HFFc6 (cell line): ENCODE measurements around the gene ZNF692. TPM values are rescaled to one million over a fixed set of nuclear protein-coding genes. Genes with fewer than 3 reads are reported as not detected.

ENCODE experiments used
- DNase-seq: peaks from one replicate; pipeline ENCODE4 v3.0.0-alpha.2; 2018
- H3K27ac Mint-ChIP-seq: 2 replicates; pipeline ENCODE4 v1.8.0; 2020; ENCODE audit warnings: mild to moderate bottlenecking, mixed read lengths
- H3K27me3 Mint-ChIP-seq: 2 replicates; pipeline ENCODE4 v1.8.0; 2021; ENCODE audit warnings: mild to moderate bottlenecking, moderate library complexity, mixed read lengths; ENCODE audit not compliant: insufficient read depth
- H3K36me3 Mint-ChIP-seq: 2 replicates; pipeline ENCODE4 v1.8.0; 2021; ENCODE audit warnings: low read depth, mixed read lengths
- H3K4me1 Mint-ChIP-seq: 2 replicates; pipeline ENCODE4 v1.8.0; 2020; ENCODE audit warnings: low read depth, mixed read lengths
- H3K4me3 Mint-ChIP-seq: 2 replicates; pipeline ENCODE4 v1.8.0; 2020; ENCODE audit warnings: mild to moderate bottlenecking, moderate library complexity, mixed read lengths
- H3K9me3 Mint-ChIP-seq: 2 replicates; pipeline ENCODE4 v1.8.0; 2020; ENCODE audit warnings: mild to moderate bottlenecking, mixed read lengths
- total RNA-seq, 6 experiments: library from RNA; stranded (reverse); fragmentation: NEBNext Ultra II Directional; extraction: Animal tissue kit (Norgen Biotek cat#: 25700); gene quantifications; 2 replicates in 1 of 6; 3 replicates in 5 of 6; pipeline ENCODE4 v1.2.3, GENCODE V29; 2021
- TF ChIP-seq, protein P1 (sequence below): fragments of 200-600 bp; sonication (generic); IDR thresholded peaks from 2 replicates; pipeline ENCODE4 v1.5.0; 2021; ENCODE audit warnings: antibody characterized with exemption, mild to moderate bottlenecking

ZNF692 gene
- total RNA-seq, 6 experiments from 2014 or later: 18.4 to 28.9 (median 21.1) TPM

DNA sequence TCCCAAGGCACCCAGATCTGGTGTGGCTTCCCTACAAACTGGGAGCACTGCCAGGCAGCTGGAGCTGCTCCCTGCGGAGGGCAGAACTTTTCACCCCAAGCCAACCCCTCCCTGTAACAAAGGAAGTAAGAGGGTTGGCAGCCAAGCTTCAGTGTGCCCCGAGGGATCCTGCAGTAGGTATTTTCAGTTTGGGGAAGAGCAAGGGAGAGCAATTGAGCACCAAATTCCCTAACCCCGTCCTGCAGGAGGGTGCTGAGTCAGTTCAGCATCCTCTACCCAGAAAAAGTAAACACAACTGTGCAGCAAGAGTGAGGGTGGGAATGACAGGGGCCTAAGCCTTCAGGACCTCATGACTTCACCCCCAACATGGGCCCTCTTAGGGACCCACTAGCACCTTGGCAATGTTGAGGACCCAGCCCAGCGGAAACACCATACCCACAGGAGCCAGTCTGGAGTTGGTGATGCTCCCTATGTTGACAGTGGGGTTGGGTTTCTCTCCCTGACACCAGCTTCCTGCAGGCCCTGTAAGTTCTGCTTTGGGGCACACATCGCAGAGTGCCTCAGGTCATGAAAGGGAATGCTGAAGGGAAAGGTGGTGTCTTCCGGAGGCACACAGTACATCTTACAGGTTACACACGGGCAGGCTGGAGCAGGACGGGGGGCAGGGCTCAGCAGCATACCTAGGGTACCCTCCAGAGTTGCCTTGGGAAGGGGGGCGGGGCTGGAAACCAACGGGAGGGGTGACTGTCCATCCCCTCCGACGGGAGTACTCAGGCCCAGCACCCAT lies 48.0 kb downstream of the ZNF692 start:
- peaks cover 33% of the 10 kb centered on the region for H3K36me3 Mint-ChIP-seq
- H3K27me3 Mint-ChIP-seq: peaks cover 6% of the 10 kb centered on the region
- peaks cover 27% of the 10 kb centered on the region for H3K4me1 Mint-ChIP-seq
- peak overlapping the region; percentile 71 for H3K27ac Mint-ChIP-seq
- DNase-seq: peak; percentile 8
- H3K4me3 Mint-ChIP-seq: no peak overlapping the region
- TF ChIP-seq, protein P1, sequence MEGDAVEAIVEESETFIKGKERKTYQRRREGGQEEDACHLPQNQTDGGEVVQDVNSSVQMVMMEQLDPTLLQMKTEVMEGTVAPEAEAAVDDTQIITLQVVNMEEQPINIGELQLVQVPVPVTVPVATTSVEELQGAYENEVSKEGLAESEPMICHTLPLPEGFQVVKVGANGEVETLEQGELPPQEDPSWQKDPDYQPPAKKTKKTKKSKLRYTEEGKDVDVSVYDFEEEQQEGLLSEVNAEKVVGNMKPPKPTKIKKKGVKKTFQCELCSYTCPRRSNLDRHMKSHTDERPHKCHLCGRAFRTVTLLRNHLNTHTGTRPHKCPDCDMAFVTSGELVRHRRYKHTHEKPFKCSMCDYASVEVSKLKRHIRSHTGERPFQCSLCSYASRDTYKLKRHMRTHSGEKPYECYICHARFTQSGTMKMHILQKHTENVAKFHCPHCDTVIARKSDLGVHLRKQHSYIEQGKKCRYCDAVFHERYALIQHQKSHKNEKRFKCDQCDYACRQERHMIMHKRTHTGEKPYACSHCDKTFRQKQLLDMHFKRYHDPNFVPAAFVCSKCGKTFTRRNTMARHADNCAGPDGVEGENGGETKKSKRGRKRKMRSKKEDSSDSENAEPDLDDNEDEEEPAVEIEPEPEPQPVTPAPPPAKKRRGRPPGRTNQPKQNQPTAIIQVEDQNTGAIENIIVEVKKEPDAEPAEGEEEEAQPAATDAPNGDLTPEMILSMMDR: no peak
- H3K9me3 Mint-ChIP-seq: no peaks in the 10 kb centered on the region

DNA sequence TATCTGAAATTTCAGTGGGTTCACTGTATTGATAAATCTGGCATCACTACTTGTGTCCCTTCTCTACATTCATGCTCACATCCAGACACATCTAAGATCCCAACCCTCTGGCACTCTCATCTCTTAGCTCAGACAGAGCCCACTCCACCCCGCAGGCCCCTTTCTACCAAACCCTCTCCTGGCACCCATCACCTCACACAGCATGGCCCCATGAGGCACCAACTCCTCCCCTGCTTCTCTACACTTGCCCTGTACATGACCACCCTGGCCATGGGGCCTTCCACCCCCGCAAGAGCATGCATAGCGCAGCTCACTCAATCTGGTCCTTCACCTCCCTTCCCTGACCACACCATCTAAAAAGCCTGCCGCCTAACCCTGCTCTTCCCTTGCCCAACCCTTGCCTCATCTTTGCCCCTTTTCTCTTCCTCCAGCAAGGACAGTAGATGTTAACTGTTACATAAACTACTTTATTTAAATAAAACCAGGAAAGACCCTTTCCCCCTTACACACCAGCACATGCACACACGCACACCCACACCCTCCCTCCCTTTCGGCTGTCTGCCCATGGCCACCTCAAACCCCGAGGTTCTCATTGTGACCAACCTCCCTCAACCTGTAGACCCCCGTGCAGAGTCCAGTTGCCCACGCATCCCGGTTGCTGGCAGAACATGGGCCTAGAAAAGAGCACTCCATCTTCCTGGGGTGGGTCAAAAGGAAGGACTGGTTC lies 48.7 kb downstream of the ZNF692 start:
- TF ChIP-seq, protein P1: no peak
- no peak for DNase-seq
- peaks cover 27% of the 10 kb centered on the region for H3K4me1 Mint-ChIP-seq
- H3K4me3 Mint-ChIP-seq: no peak overlapping the region
- no peaks in the 10 kb centered on the region for H3K9me3 Mint-ChIP-seq
- peaks cover 6% of the 10 kb centered on the region for H3K27me3 Mint-ChIP-seq
- H3K36me3 Mint-ChIP-seq: peaks cover 26% of the 10 kb centered on the region
- peak overlapping the region; percentile 71 for H3K27ac Mint-ChIP-seq

DNA sequence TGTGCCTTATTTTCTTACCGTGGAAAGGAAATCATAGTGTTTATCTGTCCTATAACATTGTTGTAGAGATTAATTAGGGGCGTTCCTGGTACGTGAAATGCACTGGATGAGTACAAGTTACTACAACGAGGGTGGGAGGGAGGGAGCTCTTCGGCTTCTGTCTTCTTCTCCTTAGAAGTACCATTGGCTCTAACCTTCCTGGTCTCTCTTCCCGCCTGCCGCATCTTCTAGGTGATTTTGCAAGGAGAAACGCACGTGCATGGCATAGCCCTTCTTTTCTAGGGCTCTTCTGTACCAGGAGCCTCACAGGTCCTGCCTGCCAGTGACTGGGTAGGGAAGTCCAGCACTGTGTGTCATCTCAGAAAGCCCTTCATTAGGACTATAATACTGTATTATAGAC lies 50.0 kb downstream of the ZNF692 start:
- H3K36me3 Mint-ChIP-seq: peaks cover 15% of the 10 kb centered on the region
- no peak overlapping the region for H3K27ac Mint-ChIP-seq
- peaks cover 27% of the 10 kb centered on the region for H3K4me1 Mint-ChIP-seq
- H3K4me3 Mint-ChIP-seq: no peak overlapping the region; the same call in 1 of the 2 replicates
- H3K9me3 Mint-ChIP-seq: no peaks in the 10 kb centered on the region
- H3K27me3 Mint-ChIP-seq: peaks cover 6% of the 10 kb centered on the region
- no peak for DNase-seq
- TF ChIP-seq, protein P1: no peak

DNA sequence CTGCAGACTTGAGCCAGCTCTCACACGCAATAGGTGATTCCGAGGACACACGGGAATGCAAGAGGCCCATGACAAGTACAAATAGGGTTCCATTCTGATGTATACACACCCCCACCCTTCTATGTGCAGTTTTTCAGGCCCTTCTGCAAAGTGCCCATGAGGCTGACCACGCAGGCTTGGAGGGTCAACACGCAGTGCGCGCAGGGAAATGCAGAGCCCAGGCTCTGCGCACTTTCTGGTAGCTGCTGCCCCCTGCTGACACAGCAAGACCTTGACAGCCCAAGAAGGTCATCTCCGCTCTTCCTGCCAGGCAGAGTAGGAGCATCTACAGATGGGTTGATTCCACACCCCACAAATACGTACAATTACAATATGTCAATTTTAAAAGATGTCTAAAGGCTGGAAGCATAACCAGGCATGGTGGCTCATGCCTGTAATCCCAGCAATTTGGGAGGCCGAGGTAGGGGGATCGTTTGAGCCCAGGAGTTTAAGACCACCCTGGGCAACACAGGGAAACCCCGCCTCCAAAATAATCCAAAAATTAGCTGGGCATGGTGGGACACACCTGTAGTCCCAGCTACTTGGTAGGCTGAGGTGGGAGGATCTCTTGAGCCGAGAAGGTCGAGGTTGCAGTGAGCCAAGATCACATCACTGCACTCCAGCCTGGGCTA lies 51.7 kb downstream of the ZNF692 start:
- TF ChIP-seq, protein P1: peak; percentile 75
- no peaks in the 10 kb centered on the region for H3K9me3 Mint-ChIP-seq
- DNase-seq: no peak
- no peak overlapping the region for H3K4me3 Mint-ChIP-seq
- peaks cover 4% of the 10 kb centered on the region for H3K27me3 Mint-ChIP-seq
- H3K4me1 Mint-ChIP-seq: peaks cover 17% of the 10 kb centered on the region
- no peak overlapping the region for H3K27ac Mint-ChIP-seq
- H3K36me3 Mint-ChIP-seq: peaks cover 6% of the 10 kb centered on the region

DNA sequence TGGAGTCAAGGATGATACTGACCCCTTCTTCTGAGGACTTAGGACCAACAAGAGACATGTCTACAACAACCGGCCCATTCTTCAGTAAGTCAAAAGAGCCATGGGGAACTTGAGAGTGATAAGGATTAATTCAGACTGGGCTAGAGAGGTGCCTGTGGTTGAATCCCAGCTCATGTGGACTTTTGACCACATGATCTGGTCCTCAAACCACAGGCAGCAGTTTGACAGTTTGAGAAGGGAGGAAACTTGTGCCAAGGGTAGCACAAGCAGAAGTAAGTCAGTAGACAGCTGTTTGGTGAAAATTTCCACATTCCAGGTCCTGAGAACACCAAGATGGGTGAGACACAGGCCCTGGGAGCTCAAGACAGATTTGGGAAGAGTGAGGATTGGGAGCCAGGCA lies 53.0 kb downstream of the ZNF692 start:
- no peak for DNase-seq
- Mint-ChIP-seq H3K27ac (no peak overlapping the region), H3K27me3 (peaks cover 1% of the 10 kb centered on the region), H3K9me3 (no peaks in the 10 kb centered on the region), H3K36me3 (peaks cover under 1% of the 10 kb centered on the region), H3K4me1 (peaks cover 8% of the 10 kb centered on the region), H3K4me3 (no peak overlapping the region)
- TF ChIP-seq, protein P1: no peak
